Measurements from ENCODE around the gene ZNF470.

Gene ZNF470

GRCh38 chr19:56567274-56568120 is at the start of gene ZNF470:
Gene ZNF470, plus strand, starts transcription at chr19:56567468. Its CDS starts 2,844 bp downstream, at chr19:56570312.
- DNase-seq: peak; percentile 80

- DNase-seq: no peak
Measured at GRCh38 chr19:56525214-56525860, 41.9 kb upstream of the ZNF470 start.

GRCh38 chr19:56537442-56537841 is 29.8 kb upstream of the ZNF470 start:
- no peak for DNase-seq

DNA sequence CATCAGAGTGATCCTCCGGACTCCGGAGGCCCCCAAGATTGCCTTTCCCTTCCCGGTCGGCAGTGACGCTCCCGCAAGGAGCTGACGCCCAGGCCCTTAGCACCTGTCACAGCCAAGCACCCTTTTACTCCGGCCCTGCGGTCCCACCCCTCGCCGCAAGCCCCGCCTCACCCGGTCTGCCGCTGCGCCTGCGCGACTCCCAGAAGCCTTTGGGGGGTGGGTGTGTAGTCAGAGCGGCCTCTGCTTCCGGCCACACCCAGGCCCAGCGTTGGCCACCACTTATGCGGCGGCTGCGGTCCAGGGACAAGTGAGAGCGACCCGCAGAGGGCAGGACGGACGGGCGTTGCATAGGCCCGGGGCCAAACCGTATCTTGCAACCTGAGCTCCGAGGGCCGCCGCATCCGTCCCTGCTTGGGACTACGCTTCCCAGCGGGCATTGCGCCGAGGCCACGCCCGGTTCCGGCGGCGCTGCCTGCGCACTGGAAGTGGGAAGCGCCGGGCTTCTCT is 29.0 kb upstream of the ZNF470 start:
- DNase-seq: peak; percentile 84

- DNase-seq: no peak
Measured at GRCh38 chr19:56538761-56539263, 28.5 kb upstream of the ZNF470 start, which contains the start of gene ZFP28. Gene ZFP28, plus strand, starts transcription at chr19:56538948. Its CDS starts 71 bp downstream, at chr19:56539019.

- DNase-seq: no peak
Measured at GRCh38 chr19:56543776-56544175, 23.5 kb upstream of the ZNF470 start.

GRCh38 chr19:56547535-56547934 is 19.7 kb upstream of the ZNF470 start:
- DNase-seq: no peak

- no peak for DNase-seq
Measured at GRCh38 chr19:56554272-56554869, 12.9 kb upstream of the ZNF470 start.

- no peak for DNase-seq
Measured at GRCh38 chr19:56562766-56563165, 4.5 kb upstream of the ZNF470 start.

DNA sequence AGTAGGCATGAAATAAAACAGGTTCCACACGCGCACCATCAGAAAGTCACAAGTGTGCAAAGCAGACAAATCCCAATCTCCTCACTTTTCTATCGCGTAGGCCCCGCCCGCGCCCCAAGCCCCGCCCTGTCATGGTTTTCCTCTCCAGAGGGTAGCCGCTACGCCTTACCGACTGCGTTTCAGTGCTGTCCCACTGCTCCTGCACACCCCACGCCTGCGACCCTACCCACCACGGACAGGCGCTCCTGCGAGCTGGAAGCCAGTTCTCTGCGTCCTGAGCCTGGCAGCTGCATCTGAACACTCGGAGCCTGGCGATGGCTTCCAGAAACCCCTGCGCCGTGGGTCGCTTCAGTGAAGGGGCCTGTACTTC is 379 bp upstream of the ZNF470 start:
- DNase-seq: peak; percentile 9

DNA sequence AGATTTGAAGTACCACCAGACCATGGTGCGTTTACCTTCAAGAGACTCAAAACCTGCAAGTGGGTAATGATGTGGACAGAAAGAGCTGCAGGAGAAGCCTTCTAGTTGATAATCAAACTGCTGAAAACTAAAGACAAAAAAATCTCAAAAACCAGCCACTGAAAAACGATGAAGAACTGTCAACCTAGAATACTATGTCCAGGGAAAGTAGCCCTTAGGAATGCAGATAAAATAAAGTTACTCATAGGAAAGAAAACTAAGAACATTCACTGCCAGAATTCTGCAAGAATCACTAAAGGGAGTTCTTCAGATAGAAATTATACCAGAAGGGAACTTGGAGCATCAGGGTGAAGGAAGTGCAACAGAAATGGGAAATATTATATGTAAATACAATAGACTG is 5.3 kb downstream of the ZNF470 start:
- no peak for DNase-seq

DNA sequence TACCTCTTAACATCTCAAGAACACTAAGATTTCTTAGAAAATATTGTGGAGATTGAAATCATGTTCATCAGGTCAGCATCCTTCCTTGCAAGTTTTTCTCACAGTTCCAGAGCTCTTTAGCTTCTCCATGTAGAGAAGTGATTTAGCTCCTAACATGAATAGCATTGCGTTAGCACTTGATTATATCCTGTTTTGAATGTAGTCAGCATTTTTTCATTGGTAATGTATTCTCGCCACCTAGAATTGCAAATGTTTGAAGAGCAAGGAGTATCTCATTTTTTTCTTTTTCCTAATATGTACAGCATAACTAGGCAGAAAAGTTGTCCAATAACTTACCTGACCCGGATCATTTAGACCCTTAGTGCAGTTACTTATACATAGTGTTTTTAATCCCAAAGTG is 6.6 kb downstream of the ZNF470 start:
- no peak for DNase-seq

- no peak for DNase-seq
Measured at GRCh38 chr19:56577719-56578602, 10.7 kb downstream of the ZNF470 start.

DNA sequence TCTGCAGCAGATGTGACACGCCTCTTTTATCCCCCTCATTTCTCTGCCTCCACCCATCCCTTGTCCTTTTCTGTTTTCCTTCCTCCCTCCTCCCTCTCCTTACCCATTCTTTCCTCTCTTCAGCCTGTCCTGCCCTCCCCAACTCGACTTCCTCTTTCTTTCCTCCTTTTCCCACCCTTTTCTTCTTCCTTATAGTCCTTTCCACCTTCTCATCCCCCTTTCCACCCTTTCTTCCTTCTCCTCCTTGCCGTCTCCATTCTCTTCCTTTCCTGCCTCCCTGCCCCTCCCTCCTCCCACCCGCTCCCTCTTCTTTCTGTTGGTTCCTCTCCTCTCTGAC is 27.1 kb downstream of the ZNF470 start:
- no peak for DNase-seq

DNA sequence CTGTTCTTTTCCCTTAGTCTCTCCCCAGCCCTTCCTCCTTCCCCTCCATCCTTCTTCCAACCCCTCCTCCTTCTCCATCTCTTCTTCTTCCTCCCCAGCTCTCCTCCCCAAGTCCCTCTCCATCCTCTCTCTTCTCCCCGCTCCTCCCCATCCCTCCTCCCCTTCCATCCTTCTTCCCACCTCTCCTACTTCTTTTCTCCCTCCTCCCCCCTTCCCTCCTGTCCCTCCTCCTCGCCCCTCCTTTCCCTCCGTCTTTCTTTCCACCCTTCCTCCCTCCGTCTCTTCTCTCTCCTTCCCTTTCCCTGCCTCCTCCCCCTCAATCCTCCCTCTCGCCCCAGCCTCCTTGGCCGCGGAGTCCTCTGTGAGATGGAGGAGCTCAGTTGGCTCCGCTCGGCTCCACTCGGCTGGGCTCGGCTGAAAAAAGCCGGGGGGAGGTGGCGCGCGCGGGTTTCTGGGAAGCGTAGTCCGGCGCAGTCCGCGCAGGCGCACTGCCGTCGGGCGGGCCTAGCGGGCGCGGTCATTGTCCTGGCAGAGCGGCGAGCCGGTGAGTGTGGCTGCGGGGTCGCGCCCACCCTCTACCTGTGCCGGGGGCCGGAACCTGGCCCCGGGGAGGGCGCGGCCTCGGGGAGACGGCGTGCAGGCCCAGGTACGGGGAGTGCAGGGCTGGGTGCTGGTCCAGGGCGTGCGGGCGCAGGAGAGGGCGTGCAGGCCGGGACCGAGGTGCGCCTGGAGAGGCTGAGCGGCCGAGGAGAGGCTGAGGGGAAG is 27.7 kb downstream of the ZNF470 start, which contains the start of gene ZNF71:
ZNF71 (plus strand) TSS at position 520 of the 765 bp plus-strand sequence. CDS start 6,257 bp downstream, outside the sequence.
- DNase-seq: peak; percentile 79

DNA sequence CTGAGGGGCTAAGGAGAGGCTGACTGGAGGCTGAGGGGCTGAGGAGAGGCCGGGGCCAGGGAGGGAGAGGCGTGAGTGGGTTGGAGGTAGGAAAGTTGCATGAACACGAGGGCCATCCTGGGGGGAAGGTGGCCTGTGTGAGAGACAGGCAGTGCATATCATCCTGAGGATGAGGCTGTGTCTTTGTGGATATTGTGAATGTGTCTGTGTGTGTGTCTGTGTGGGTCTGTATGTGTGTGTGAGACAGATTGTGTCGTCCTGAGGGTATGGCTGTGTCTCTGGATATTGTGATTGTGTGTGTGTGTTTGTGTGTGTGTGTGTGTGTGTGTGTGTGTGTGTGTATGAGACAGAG is 28.3 kb downstream of the ZNF470 start:
- DNase-seq: no peak

- DNase-seq: no peak
Measured at GRCh38 chr19:56596676-56597075, 29.4 kb downstream of the ZNF470 start.

DNA sequence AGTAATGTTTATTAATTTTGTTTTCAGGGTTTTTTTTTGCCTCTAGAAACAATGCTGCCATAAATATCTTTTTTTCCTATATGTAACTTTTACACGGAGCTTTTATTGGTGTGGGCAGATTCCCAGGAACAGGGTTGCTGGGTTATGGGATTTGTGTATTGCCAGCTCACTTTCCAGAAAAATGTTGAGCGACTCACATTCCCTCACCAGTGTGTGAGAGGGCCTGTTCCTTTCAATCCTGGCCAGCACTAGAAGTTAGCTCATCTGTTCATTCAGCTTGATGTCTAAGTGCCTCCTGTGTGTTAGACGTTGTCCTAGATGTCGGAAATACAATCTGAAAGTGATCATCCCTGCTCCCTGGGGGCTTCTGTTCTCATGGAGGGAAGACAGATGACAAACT is 30.4 kb downstream of the ZNF470 start:
- no peak for DNase-seq

DNA sequence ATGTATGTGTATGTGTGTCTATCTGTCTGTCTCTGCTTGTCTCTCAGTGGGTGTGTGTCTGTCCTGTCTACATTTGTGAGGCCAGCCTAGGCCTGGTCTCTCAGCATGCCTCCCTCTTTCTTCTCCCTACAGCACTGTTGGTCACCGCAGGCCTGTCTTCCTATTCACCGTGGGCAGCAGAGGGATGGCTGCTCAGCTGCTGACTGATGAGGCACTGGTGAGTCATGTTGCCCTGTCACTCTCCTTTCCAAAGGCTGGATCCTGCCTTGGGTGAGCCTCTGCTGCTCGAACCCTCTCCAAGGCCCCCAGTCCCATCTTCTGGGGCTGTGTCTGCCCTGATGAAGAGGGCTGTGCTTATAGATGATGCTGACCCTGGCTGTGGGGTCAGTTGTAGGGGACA is 34.1 kb downstream of the ZNF470 start:
- no peak for DNase-seq

DNA sequence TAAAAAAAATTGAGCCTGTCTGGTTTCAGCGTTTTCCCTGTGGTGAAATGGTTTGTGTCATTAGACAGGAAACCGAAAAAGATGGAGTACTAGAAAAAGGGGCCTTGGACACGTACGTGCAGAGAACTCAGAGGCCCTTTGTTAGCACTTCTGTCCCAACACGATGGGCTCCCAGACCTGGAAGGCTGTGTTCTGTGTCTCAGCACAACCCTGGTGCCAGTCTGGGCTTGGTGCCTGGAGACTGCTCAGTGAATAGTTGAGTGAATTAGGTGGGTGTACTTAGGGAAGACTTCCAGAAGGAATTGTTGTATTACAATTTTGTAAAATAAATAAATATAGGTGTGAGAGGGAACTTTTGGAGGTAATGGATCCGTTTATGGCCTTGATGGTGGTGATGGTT is 36.6 kb downstream of the ZNF470 start:
- no peak for DNase-seq

- DNase-seq: no peak
Measured at GRCh38 chr19:56608274-56608964, 41.2 kb downstream of the ZNF470 start.
